Stimulated activated CD4-positive, alpha-beta T cell treated with anti-CD3 and anti-CD28 coated beads, Interleukin-4, amount 100 ng/mL, for 48 hours (primary cell): Measurements from ENCODE around the gene CPO.
"Not testable (repeated sequence)": the region's sequence is repeated elsewhere in the genome, so short reads cannot be mapped to it uniquely, and the experiment has no call there.

ENCODE experiments used
- DNase-seq, 2 donors: peaks; one replicate each; pipeline ENCODE4 v3.0.0-alpha.2; 2020; ENCODE audit warnings: low read depth in 2 of 2

CPO gene

GRCh38 chr2:206939340-206939739 is at the start of gene CPO:
Gene CPO, plus strand, starts transcription at chr2:206939518. Its CDS starts 82 bp downstream, at chr2:206939600.
- DNase-seq = no peak

- no peak for DNase-seq
Measured at GRCh38 chr2:206890179-206890578, 49.1 kb upstream of the CPO start.

- DNase-seq = no peak
Measured at GRCh38 chr2:206890926-206891325, 48.4 kb upstream of the CPO start.

- peak in 1 of 2 donors; percentile 2 for DNase-seq
Measured at GRCh38 chr2:206915121-206915520, 24.2 kb upstream of the CPO start.

GRCh38 chr2:206918263-206918662 is 21.1 kb upstream of the CPO start:
- DNase-seq = no peak

GRCh38 chr2:206920310-206920709 is 19.0 kb upstream of the CPO start:
- no peak for DNase-seq

- no peak for DNase-seq
Measured at GRCh38 chr2:206920951-206921350, 18.4 kb upstream of the CPO start.

GRCh38 chr2:206921529-206921928 is 17.8 kb upstream of the CPO start:
- no peak for DNase-seq

GRCh38 chr2:206935991-206936842 is 3.1 kb upstream of the CPO start:
- no peak for DNase-seq

- DNase-seq = no peak
Measured at GRCh38 chr2:206936843-206937230, 2.5 kb upstream of the CPO start.

GRCh38 chr2:206937555-206937954 is 1.8 kb upstream of the CPO start:
- DNase-seq = no peak

- no peak for DNase-seq
Measured at GRCh38 chr2:206940546-206940945, 1.2 kb downstream of the CPO start.

GRCh38 chr2:206942592-206943478 is 3.5 kb downstream of the CPO start:
- DNase-seq = no peak

- not testable (repeated sequence) for DNase-seq
Measured at GRCh38 chr2:206953404-206953803, 14.1 kb downstream of the CPO start.

GRCh38 chr2:206955253-206955652 is 15.9 kb downstream of the CPO start:
- DNase-seq = no peak

- DNase-seq = no peak
Measured at GRCh38 chr2:206958261-206958660, 18.9 kb downstream of the CPO start.

- DNase-seq = no peak
Measured at GRCh38 chr2:206962966-206963365, 23.6 kb downstream of the CPO start.

GRCh38 chr2:206968134-206969086 is 29.1 kb downstream of the CPO start:
- no peak for DNase-seq

- no peak for DNase-seq
Measured at GRCh38 chr2:206969192-206969591, 29.9 kb downstream of the CPO start.

- no peak for DNase-seq
Measured at GRCh38 chr2:206970589-206971360, 31.5 kb downstream of the CPO start.

GRCh38 chr2:206971805-206972204 is 32.5 kb downstream of the CPO start:
- no peak for DNase-seq
